Stomach (tissue), 9 donors: Measurements from ENCODE around the gene ATAD1. TPM values are rescaled to one million over a fixed set of nuclear protein-coding genes. Genes with fewer than 3 reads are reported as not detected.
"Not testable (repeated sequence)": the region's sequence is repeated elsewhere in the genome, so short reads cannot be mapped to it uniquely, and the experiment has no call there.

Experiments used
- DNase-seq, 2 donors: peaks; one replicate each; pipeline versions ENCODE4 v3.0.0 to v3.0.0-alpha.2; 2013 to 2019
- H3K27ac ChIP-seq, 5 donors: fragments of 200-600 bp in 4 of 5; sonication (generic) in 4 of 5; one replicate each; pipeline ENCODE4 v1.5.1; 2013 to 2019; ENCODE audit warnings: mild to moderate bottlenecking in 1 of 5, moderate library complexity in 1 of 5
- H3K27me3 ChIP-seq, 3 donors: fragments of 200-600 bp; sonication (generic); one replicate each; pipeline ENCODE4 v1.5.1; 2017 to 2019; ENCODE audit warnings: mixed run types in 1 of 3
- H3K36me3 ChIP-seq, 4 donors: fragments of 200-600 bp; sonication (generic); 1 replicate in 3 of 4; 2 replicates in 1 of 4; pipeline ENCODE4 v1.5.1; 2016 to 2019
- H3K4me1 ChIP-seq, 4 donors: fragments of 200-600 bp; sonication (generic); one replicate each; pipeline ENCODE4 v1.5.1; 2016 to 2019
- H3K4me3 ChIP-seq, 4 donors: fragments of 200-600 bp; sonication (generic) in 3 of 4; one replicate each; pipeline ENCODE4 v1.5.1; 2016 to 2019; ENCODE audit warnings: mild to moderate bottlenecking in 1 of 4
- H3K9me3 ChIP-seq, 4 donors: fragments of 200-600 bp; sonication (generic); one replicate each; pipeline ENCODE4 v1.5.1; 2016 to 2019
- CTCF ChIP-seq, 7 experiments: fragments of 450-650 bp in 4 of 7; fragments of 200-600 bp in 3 of 7; sonication (generic) in 3 of 7; IDR thresholded peaks; one replicate each; pipeline ENCODE4 v1.5.1; 2016 to 2019; ENCODE audit warnings: antibody characterized with exemption in 7 of 7, control low read depth in 2 of 7, mild to moderate bottlenecking in 1 of 7
- EP300 ChIP-seq: sonication (generic); formaldehyde crosslinking; IDR thresholded peaks from one replicate; pipeline ENCODE4 v1.6.1; 2017; ENCODE audit warnings: antibody characterized with exemption
- POLR2A ChIP-seq, 4 donors: fragments of 450-650 bp; IDR thresholded peaks; one replicate each; pipeline ENCODE4 v1.6.1; 2016; ENCODE audit warnings: antibody characterized with exemption in 4 of 4, control low read depth in 2 of 4, mild to moderate bottlenecking in 1 of 4, moderate library complexity in 1 of 4
- POLR2AphosphoS5 ChIP-seq, 3 donors: sonication (generic); formaldehyde crosslinking; IDR thresholded peaks; one replicate each; pipeline ENCODE4 v1.6.1; 2016; ENCODE audit warnings: antibody characterized with exemption in 3 of 3
- WGBS, 5 donors: extraction: QIAGEN DNeasy Blood & Tissue Kit in 3 of 5; methylation state at CpG; one replicate each; pipeline versions ENCODE4 v1.1.5 to v1.1.7; 2013 to 2018; 5-methylcytosine and 5-hydroxymethylcytosine counted together
- intact Hi-C: fragments of 100-400 bp; cut with DNase I; formaldehyde crosslinking; loops from one replicate; pipeline ENCODE4 v1.15.1; 2023; ENCODE audit warnings: low total_unique reads
- polyA plus RNA-seq, 3 donors: library from polyadenylated mRNA; stranded (reverse); fragments of 200-250 nt; gene quantifications; one replicate each; pipeline ENCODE4 v1.2.3, GENCODE V29; 2013
- total RNA-seq, 5 donors: library from RNA; depleted of rRNA; stranded (reverse); fragments of >200 nt; gene quantifications; one replicate each; pipeline versions ENCODE4 v1.1.0 to v1.2.3, GENCODE V29; 2014 to 2016
- donor health status: healthy with polysubstance abuse.
- donor health status: Bipolar disorder and iron deficiency.
- donor health status: healthy.

The ATAD1 gene
- total and polyA plus RNA-seq, 8 donors: 7.0 to 61.7 (median 13.8) TPM

DNA sequence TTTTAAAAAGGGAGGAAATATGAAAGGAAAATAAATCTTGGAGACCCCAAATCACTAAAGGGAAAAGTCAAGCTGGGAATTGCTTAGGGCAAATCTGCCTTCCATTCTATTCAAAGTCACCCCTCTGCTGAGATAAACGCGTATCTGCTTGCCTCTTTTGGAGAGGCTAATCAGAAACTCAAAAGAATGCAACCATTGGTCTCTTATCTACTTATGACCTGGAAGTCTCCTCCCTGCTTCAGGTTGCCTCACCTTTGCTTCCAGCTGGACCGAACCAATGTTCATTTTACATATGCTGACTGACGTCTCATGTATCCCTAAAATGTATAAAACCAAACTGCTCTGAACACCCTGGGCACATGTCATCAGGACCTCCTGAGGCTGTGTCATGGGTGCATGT, 14.7 kb downstream of the ATAD1 start:
- Histone ChIP-seq H3K9me3 (peaks cover 0 to 16% (median 10%) of the 10 kb centered on the region in 4 donors), H3K4me1 (no peaks in the 10 kb centered on the region), H3K36me3 (peaks cover 0 to 43% (median 35%) of the 10 kb centered on the region in 4 donors), H3K4me3 (no peak overlapping the region), H3K27me3 (no peaks in the 10 kb centered on the region), H3K27ac (no peak overlapping the region)
- 87 to 98% (median 94%) methylated on average over 4 of the region's 4 CpGs for WGBS, 5 donors
- intact Hi-C loops: no loop called here
- no peak for TF ChIP-seq EP300
- no peak for TF ChIP-seq CTCF (IDR thresholded peaks at IDR 0.05)
- TF ChIP-seq POLR2A (IDR thresholded peaks at IDR 0.05): no peak
- TF ChIP-seq POLR2AphosphoS5 (IDR thresholded peaks at IDR 0.05): no peak
- DNase-seq: no peak

DNA sequence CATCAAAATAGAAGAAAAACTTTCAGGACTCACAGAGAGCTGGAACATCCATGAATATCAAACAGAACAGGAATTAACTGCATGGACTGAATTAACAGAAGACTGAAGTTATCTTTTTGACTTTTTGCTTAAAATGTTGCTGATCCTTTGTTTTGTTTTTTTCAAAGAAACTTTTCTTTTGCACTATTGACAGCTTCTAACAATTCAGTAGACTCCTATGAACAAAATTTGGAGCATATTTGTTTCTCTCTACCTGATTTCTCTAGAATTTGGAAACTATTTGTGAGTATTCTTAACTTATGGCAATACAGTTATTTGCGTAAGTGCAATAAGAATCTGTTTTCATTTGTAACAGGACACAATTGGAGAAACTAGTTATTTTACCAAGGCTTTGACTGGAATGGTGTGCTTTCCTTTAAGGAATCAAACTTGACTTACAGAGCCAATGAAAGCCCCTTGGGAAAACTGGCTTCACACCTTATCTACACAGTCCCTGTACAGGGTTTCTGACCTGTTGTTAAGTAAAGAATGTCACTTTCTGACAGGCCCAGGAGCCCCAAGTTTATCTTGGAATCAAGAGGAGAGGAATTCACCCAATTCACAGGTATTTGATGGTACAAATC, 16.1 kb downstream of the ATAD1 start:
- H3K27me3 ChIP-seq, H3K4me1 ChIP-seq, DNase-seq, H3K27ac ChIP-seq, H3K4me3 ChIP-seq, intact Hi-C loops: not testable (repeated sequence)
- Histone ChIP-seq H3K9me3 (peaks cover 0 to 16% (median 10%) of the 10 kb centered on the region in 4 donors), H3K36me3 (peaks cover 0 to 40% (median 31%) of the 10 kb centered on the region in 4 donors)
- WGBS, 5 donors: 84 to 100% (median 100%) methylated on average over 1 of the region's 1 CpG

- peaks cover 0 to 4% (median 0%) of the 10 kb centered on the region in 4 donors for H3K4me1 ChIP-seq
- intact Hi-C loops: no loop called here
- H3K27me3 ChIP-seq: no peaks in the 10 kb centered on the region
- peaks cover 0 to 16% (median 10%) of the 10 kb centered on the region in 4 donors for H3K9me3 ChIP-seq
- no peak for TF ChIP-seq EP300
- no peak for TF ChIP-seq CTCF (IDR thresholded peaks at IDR 0.05)
- no peak for TF ChIP-seq POLR2AphosphoS5 (IDR thresholded peaks at IDR 0.05)
- TF ChIP-seq POLR2A (IDR thresholded peaks at IDR 0.05): no peak
- 91 to 100% (median 94%) methylated on average over 1 of the region's 1 CpG for WGBS, 5 donors
- H3K36me3 ChIP-seq: peaks cover 0 to 38% (median 25%) of the 10 kb centered on the region in 4 donors
- no peak for DNase-seq
- no peak overlapping the region for H3K4me3 ChIP-seq
- H3K27ac ChIP-seq: no peak overlapping the region
Measured at GRCh38 chr10:87799860-87800259, 18.2 kb downstream of the ATAD1 start.

DNA sequence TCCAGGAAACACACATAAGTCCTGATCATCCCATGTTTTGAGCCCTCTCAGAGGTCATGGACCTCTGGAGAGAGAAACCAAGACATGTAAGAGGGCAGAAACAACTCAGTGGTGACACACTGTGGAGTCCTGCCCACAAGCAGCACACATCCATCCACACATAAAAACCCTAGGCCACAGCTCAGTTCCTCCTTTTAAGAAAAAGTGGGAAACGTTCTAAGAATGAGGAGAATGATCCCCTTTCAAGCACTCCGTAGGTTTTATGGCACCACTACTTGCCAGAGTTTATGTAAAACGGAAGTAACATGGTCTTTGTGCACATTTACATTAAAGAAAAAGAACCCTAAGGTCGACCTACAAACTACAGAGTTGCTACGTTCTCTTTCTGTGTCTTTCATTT, 19.9 kb downstream of the ATAD1 start:
- Histone ChIP-seq H3K27me3 (no peaks in the 10 kb centered on the region), H3K27ac (no peak overlapping the region), H3K4me1 (peaks cover 0 to 4% (median 0%) of the 10 kb centered on the region in 4 donors), H3K9me3 (peaks cover 0 to 13% (median 10%) of the 10 kb centered on the region in 4 donors), H3K36me3 (peaks cover 0 to 25% (median 16%) of the 10 kb centered on the region in 4 donors), H3K4me3 (no peak overlapping the region)
- 91 to 96% (median 93%) methylated on average over 5 of the region's 5 CpGs for WGBS, 5 donors
- TF ChIP-seq POLR2AphosphoS5 (IDR thresholded peaks at IDR 0.05): no peak
- no peak for TF ChIP-seq CTCF (IDR thresholded peaks at IDR 0.05)
- TF ChIP-seq POLR2A (IDR thresholded peaks at IDR 0.05): no peak
- no peak for TF ChIP-seq EP300
- no peak for DNase-seq
- intact Hi-C loops: no loop called here

GRCh38 chr10:87794285-87794684, 23.7 kb downstream of the ATAD1 start:
- intact Hi-C loops: no loop called here
- TF ChIP-seq CTCF (IDR thresholded peaks at IDR 0.05) (no peak), EP300 (no peak), POLR2A (IDR thresholded peaks at IDR 0.05) (no peak), POLR2AphosphoS5 (IDR thresholded peaks at IDR 0.05) (no peak)
- Histone ChIP-seq H3K4me3 (no peak overlapping the region), H3K27ac (no peak overlapping the region), H3K27me3 (no peaks in the 10 kb centered on the region), H3K36me3 (peaks cover 0 to 23% (median 16%) of the 10 kb centered on the region in 4 donors), H3K4me1 (peaks cover 0 to 10% (median 7%) of the 10 kb centered on the region in 4 donors), H3K9me3 (no peaks in the 10 kb centered on the region)
- DNase-seq: no peak
- WGBS, 5 donors: 74 to 85% (median 75%) methylated on average over 3 of the region's 3 CpGs
